ENCODE data around the gene RPL32.
"Not testable (repeated sequence)": the region's sequence is repeated elsewhere in the genome, so short reads cannot be mapped to it uniquely, and the experiment has no call there.

The RPL32 gene

DNA sequence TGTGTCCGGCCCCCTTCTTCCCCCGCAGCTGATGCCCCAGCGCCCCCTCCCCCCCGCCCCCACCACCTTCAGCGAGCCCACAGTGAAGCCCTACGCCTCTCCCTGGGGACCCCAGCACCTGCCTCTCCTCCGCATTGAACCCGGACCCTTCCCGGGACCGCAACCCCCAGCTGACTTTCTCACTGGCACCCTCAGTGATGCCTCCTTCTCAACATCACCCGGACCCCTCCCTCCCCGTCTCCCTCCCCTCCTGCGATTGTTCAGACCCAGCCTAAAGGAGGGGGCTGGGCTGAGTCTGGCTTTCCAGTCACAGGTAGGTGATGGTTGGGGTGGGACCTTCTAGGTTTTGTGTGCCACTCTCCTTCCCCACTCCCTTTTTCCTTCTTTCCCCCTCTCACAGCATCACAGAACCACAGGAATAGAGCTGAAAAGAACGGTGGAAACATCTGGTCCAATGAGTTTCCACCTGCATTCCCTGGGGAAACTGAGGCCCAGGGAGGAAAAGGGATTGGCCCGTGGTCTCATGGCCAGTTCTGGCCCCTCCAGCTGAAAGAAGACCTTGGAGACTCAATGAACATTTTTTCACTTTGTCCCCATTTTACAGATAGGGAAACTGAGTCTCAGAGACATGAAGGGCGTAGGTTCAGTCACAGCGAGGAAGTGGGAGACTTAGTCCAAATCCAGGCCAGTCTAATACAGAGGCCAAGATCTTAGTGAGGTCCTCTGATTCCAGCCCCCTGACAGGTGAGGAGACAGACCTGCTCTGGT is 44.1 kb downstream of the RPL32 start:
- H3K36me3 Mint-ChIP-seq (ENCODE audit: low read depth): no peaks in the 10 kb centered on the region
- peak overlapping the region; percentile 90 to 94 (median 93) for H3K4me3 Mint-ChIP-seq
- H3K27me3 Mint-ChIP-seq (ENCODE audit: low read depth): peaks cover 9% of the 10 kb centered on the region
- TF ChIP-seq, protein P1, sequence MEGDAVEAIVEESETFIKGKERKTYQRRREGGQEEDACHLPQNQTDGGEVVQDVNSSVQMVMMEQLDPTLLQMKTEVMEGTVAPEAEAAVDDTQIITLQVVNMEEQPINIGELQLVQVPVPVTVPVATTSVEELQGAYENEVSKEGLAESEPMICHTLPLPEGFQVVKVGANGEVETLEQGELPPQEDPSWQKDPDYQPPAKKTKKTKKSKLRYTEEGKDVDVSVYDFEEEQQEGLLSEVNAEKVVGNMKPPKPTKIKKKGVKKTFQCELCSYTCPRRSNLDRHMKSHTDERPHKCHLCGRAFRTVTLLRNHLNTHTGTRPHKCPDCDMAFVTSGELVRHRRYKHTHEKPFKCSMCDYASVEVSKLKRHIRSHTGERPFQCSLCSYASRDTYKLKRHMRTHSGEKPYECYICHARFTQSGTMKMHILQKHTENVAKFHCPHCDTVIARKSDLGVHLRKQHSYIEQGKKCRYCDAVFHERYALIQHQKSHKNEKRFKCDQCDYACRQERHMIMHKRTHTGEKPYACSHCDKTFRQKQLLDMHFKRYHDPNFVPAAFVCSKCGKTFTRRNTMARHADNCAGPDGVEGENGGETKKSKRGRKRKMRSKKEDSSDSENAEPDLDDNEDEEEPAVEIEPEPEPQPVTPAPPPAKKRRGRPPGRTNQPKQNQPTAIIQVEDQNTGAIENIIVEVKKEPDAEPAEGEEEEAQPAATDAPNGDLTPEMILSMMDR (IDR thresholded peaks at IDR 0.05; ENCODE audit: unreplicated experiment in 3 of 3): no peak
- H3K4me1 Mint-ChIP-seq: peaks cover 22% of the 10 kb centered on the region
- no peaks in the 10 kb centered on the region for H3K9me3 Mint-ChIP-seq
- H3K27ac Mint-ChIP-seq: peak overlapping the region; percentile 8 to 77 (median 41)

GRCh38 chr3:12796171-12797123 is 44.9 kb downstream of the RPL32 start, which contains the start of gene CAND2:
CAND2 (plus strand) TSS chr3:12796680; CDS start chr3:12796721, 41 bp downstream.
- H3K4me1 Mint-ChIP-seq: peaks cover 22% of the 10 kb centered on the region
- H3K27me3 Mint-ChIP-seq (ENCODE audit: low read depth): peaks cover 9% of the 10 kb centered on the region
- H3K27ac Mint-ChIP-seq: peak within 1 kb of the TSS; percentile 61 to 87 (median 77)
- no peaks in the 10 kb centered on the region for H3K9me3 Mint-ChIP-seq
- TF ChIP-seq, protein P1 (IDR thresholded peaks at IDR 0.05; ENCODE audit: unreplicated experiment in 3 of 3): no peak
- peak within 1 kb of the TSS; percentile 90 to 94 (median 93) for H3K4me3 Mint-ChIP-seq
- no peaks in the 10 kb centered on the region for H3K36me3 Mint-ChIP-seq (ENCODE audit: low read depth)

GRCh38 chr3:12793701-12794100 is 47.7 kb downstream of the RPL32 start:
- Mint-ChIP-seq H3K4me3 (no peak overlapping the region), H3K36me3 (ENCODE audit: low read depth) (no peaks in the 10 kb centered on the region), H3K4me1 (peaks cover 11% of the 10 kb centered on the region), H3K9me3 (no peaks in the 10 kb centered on the region), H3K27me3 (ENCODE audit: low read depth) (peaks cover 9% of the 10 kb centered on the region), H3K27ac (no peak overlapping the region)
- TF ChIP-seq, protein P1 (IDR thresholded peaks at IDR 0.05; ENCODE audit: unreplicated experiment in 3 of 3): no peak

DNA sequence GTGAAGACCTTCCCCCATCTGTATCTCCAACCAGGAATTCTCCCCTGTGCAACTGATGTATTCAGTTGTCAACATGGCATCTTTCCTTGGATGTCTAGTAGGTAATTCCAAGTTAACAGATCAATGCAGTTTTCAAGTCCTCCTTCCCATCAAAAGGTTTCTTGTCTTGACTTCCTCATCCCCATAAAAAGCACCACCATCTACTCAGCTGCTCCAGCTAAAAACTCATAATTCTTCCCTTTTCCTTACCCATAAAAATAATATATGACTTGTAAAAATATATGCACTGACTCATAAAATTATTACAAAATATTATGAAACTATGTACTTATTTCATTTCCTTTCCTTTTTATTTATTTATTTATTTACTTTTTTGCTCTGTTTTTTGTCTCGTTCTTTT is 49.9 kb downstream of the RPL32 start:
- no peaks in the 10 kb centered on the region for H3K36me3 Mint-ChIP-seq (ENCODE audit: low read depth)
- no peaks in the 10 kb centered on the region for H3K9me3 Mint-ChIP-seq
- H3K4me3 Mint-ChIP-seq: no peak overlapping the region
- TF ChIP-seq, protein P1 (IDR thresholded peaks at IDR 0.05; ENCODE audit: unreplicated experiment in 3 of 3): no peak
- no peaks in the 10 kb centered on the region for H3K4me1 Mint-ChIP-seq
- H3K27ac Mint-ChIP-seq: no peak overlapping the region
- peaks cover 17% of the 10 kb centered on the region for H3K27me3 Mint-ChIP-seq (ENCODE audit: low read depth)

GRCh38 chr3:12787967-12788690 is 53.2 kb downstream of the RPL32 start:
- H3K27me3 Mint-ChIP-seq (ENCODE audit: low read depth): peaks cover 12% of the 10 kb centered on the region
- not testable (repeated sequence) for H3K4me3 Mint-ChIP-seq; H3K9me3 Mint-ChIP-seq; H3K4me1 Mint-ChIP-seq; H3K27ac Mint-ChIP-seq; H3K36me3 Mint-ChIP-seq (ENCODE audit: low read depth)

GRCh38 chr3:12787346-12787745 is 54.0 kb downstream of the RPL32 start:
- H3K4me1 Mint-ChIP-seq; H3K4me3 Mint-ChIP-seq; H3K36me3 Mint-ChIP-seq (ENCODE audit: low read depth); H3K27me3 Mint-ChIP-seq (ENCODE audit: low read depth); H3K27ac Mint-ChIP-seq; H3K9me3 Mint-ChIP-seq: not testable (repeated sequence)
- TF ChIP-seq, protein P1 (IDR thresholded peaks at IDR 0.05; ENCODE audit: unreplicated experiment in 3 of 3): peak in 2 of 3 experiments; percentile 18 to 52

All from nephron (organoid).